GM13976 (cell line): ENCODE measurements around the gene SLC39A10.

Experiments used
- DNase-seq: peaks from one replicate; pipeline ENCODE4 v3.0.0; 2012; ENCODE audit warnings: low spot score
- in situ Hi-C: fragments of 300-500 bp; cut with MboI; formaldehyde crosslinking; loops from one replicate; pipeline ENCODE4 v1.12.0; 2022; ENCODE audit warnings: low sequenced_read_pairs, mixed read lengths, inconsistent platforms; ENCODE audit not compliant: unreplicated experiment
- TF ChIP-seq, protein P1 (sequence below): IDR thresholded peaks from 2 replicates; pipeline ENCODE4 v1.5.1; 2012; ENCODE audit warnings: borderline replicate concordance, mild to moderate bottlenecking; ENCODE audit not compliant: insufficient read depth; ENCODE audit errors: extremely low read depth, missing control alignments, control extremely low read depth

The SLC39A10 gene

DNA sequence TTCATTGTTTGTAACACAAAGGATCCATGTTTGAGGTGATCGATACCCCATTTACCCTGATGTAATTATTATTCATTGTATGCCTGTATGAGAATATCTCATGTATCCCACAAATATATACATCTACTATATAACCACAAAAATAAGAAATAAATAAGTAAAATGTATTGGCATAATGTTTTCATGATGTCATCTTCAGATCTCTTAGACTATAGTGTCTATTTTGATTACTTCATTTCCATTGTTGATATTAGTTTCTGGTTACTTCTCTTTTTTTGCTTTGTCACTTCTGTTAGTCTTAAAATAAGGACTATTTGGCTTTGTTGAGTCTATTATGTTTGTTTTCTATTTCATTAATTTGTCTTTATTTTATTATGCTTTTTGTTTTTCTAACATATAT lies 109.7 kb downstream of the SLC39A10 start:
- TF ChIP-seq, protein P1, sequence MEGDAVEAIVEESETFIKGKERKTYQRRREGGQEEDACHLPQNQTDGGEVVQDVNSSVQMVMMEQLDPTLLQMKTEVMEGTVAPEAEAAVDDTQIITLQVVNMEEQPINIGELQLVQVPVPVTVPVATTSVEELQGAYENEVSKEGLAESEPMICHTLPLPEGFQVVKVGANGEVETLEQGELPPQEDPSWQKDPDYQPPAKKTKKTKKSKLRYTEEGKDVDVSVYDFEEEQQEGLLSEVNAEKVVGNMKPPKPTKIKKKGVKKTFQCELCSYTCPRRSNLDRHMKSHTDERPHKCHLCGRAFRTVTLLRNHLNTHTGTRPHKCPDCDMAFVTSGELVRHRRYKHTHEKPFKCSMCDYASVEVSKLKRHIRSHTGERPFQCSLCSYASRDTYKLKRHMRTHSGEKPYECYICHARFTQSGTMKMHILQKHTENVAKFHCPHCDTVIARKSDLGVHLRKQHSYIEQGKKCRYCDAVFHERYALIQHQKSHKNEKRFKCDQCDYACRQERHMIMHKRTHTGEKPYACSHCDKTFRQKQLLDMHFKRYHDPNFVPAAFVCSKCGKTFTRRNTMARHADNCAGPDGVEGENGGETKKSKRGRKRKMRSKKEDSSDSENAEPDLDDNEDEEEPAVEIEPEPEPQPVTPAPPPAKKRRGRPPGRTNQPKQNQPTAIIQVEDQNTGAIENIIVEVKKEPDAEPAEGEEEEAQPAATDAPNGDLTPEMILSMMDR = no peak
- no peak for DNase-seq
- in situ Hi-C loops = no loop called here

DNA sequence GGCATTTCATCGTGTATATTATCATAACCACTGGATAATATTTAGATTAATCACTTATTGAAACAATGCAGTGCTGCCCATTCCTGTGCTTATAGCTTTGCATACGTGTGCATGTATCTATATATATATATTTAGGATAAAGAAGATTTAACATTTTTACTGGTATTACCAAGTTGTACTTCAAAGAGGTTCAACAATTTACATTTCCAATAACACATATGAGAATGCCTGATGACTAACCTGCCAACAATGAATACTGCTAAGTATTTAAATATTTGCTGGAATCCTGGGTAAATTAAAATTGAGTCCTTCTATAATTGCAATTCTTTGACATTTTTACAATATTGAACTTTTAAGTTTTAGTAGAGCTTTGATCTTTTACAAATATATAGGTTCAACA lies 111.4 kb downstream of the SLC39A10 start:
- DNase-seq = no peak
- TF ChIP-seq, protein P1 = no peak
- in situ Hi-C loops = no loop called here

DNA sequence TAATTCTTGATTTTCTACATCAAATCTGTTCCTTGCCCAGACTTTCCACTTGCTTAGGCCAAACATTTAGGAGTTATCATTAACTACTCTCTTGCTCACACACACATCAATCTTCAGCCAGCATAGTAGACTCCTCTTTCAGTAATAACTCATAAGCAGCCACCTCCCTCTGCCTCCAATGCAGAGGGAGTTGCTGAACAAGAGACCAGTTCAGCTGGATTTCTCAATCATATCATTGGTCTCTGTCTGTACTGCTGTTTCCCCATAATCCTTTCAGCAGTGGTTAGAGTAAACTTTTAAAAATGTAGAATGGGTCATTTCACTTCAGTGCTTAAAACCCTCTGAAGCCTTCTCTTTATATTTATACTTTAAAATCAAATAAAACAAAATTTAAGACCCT lies 112.9 kb downstream of the SLC39A10 start:
- TF ChIP-seq, protein P1 = no peak
- in situ Hi-C loops = no loop called here
- DNase-seq = no peak

DNA sequence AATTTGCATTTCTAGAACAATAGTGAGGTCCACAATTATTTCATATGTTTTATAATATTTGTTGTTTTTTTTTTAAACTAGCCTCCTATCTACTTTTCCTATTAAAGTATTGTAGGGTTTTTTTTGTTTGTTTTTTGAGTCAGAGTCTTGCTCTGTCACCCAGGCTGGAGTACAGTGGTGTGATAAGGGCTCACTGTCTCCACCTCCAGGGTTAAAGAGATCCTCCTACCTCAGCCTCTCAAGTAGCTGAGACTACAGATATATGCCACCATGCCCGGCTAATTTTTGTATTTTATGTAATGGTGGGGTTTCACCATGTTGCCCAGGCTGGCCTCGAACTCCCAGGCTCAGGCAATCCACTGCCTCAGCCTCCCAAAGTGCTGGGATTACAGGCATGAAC lies 122.5 kb downstream of the SLC39A10 start:
- TF ChIP-seq, protein P1 = no peak
- no peak for DNase-seq
- in situ Hi-C loops = no loop called here

DNA sequence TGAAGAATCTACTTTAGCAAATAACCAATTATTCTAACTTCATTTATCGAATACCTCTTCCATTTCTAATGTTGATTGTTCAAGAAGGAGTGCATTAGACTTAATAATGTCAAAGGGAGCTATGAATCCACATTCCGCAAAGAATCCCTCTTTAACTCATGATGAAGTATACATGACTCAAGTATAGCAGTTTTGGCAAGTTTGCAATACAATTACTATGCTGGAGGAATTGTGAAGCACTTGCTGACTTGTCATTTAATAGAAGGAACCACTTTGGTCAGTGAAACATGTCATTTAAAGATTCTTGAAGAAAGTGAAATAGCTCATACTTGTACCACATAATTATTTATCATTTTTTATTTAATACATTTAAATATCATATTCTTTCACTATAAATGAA lies 125.1 kb downstream of the SLC39A10 start:
- no peak for DNase-seq
- in situ Hi-C loops = no loop called here
- TF ChIP-seq, protein P1 = no peak
